Suprapubic skin (tissue), 4 donors: Measurements from ENCODE around the gene AHDC1.

Experiments
- EP300 ChIP-seq: sonication (generic); formaldehyde crosslinking; IDR thresholded peaks from one replicate; pipeline ENCODE4 v1.6.1; 2017; ENCODE audit warnings: antibody characterized with exemption
- POLR2A ChIP-seq, 2 donors: fragments of 450-650 bp; IDR thresholded peaks; one replicate each; pipeline ENCODE4 v1.6.1; 2017; ENCODE audit warnings: antibody characterized with exemption in 2 of 2, mild to moderate bottlenecking in 2 of 2, moderate library complexity in 2 of 2
- POLR2AphosphoS5 ChIP-seq, 3 donors: sonication (generic); formaldehyde crosslinking; IDR thresholded peaks; one replicate each; pipeline ENCODE4 v1.6.1; 2017; ENCODE audit warnings: antibody characterized with exemption in 3 of 3
- TF ChIP-seq, protein P1 (sequence below), 2 donors: fragments of 200-600 bp in 1 of 2; fragments of 450-650 bp in 1 of 2; sonication (generic) in 1 of 2; IDR thresholded peaks; one replicate each; pipeline ENCODE4 v1.5.1; 2016 to 2019; ENCODE audit warnings: antibody characterized with exemption in 2 of 2, mild to moderate bottlenecking in 1 of 2, moderate library complexity in 1 of 2

DNA sequence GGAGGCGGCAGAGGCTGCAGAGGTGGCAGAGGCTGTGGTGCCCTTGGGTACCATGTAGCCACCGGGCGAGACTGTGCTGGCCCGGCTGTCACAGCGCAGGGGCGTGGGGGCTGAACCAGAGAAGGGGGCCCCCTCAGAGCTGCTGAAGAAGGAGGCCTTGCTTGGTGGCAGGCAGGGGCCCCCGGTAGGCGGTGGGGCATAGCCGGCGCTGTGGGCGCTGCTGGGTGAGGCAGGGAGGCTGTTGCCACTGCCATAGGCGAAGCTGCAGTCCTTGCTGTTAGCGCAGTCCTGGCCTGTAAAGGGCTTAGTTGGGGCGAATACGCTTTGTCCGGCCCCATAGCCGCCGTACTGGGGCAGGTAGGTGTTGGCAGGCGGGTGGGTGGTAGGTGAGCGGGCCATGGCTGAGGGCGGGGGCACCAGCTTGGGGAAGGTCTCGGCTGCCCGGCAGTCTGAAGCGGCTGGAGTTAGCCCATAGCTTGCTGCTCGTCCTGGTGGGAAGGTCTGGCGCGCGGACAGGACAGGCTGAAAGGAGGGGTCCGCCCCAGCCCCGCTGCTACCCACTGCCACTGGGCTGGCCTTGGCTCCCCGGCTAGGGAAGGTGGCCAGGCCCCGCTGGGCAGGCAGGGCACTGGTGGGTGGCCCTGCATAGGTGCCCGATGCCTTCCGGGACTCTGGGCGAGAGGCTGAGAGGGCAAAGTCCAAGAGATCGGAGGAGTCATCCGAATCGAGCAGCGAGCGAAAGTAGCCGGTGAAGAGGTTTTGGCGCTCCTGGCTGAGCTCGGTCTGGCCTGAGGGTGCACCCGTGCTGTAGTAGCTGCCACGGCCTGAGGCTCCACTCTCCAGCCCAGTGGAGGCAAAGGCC lies 54.9 kb downstream of the AHDC1 start:
- TF ChIP-seq EP300 (no peak), POLR2A (IDR thresholded peaks at IDR 0.05) (no peak), POLR2AphosphoS5 (IDR thresholded peaks at IDR 0.05) (no peak)
- TF ChIP-seq, protein P1, sequence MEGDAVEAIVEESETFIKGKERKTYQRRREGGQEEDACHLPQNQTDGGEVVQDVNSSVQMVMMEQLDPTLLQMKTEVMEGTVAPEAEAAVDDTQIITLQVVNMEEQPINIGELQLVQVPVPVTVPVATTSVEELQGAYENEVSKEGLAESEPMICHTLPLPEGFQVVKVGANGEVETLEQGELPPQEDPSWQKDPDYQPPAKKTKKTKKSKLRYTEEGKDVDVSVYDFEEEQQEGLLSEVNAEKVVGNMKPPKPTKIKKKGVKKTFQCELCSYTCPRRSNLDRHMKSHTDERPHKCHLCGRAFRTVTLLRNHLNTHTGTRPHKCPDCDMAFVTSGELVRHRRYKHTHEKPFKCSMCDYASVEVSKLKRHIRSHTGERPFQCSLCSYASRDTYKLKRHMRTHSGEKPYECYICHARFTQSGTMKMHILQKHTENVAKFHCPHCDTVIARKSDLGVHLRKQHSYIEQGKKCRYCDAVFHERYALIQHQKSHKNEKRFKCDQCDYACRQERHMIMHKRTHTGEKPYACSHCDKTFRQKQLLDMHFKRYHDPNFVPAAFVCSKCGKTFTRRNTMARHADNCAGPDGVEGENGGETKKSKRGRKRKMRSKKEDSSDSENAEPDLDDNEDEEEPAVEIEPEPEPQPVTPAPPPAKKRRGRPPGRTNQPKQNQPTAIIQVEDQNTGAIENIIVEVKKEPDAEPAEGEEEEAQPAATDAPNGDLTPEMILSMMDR (IDR thresholded peaks at IDR 0.05) = no peak
